AG10803 (cell line): ENCODE data around the gene TMEM108.

ENCODE experiments used
- DNase-seq: peaks from one replicate; pipeline ENCODE4 v3.0.0; 2010; ENCODE audit warnings: low read depth
- H3K4me3 ChIP-seq: 2 replicates; pipeline ENCODE4 v1.5.1; 2011; ENCODE audit warnings: mild to moderate bottlenecking, low read length, control low read depth
- CTCF ChIP-seq: conservative IDR thresholded peaks from 2 replicates; pipeline ENCODE4 v1.5.1; 2011; ENCODE audit warnings: mild to moderate bottlenecking, low read length, control low read depth, inconsistent platforms

Gene TMEM108

GRCh38 chr3:133018921-133019320 is 19.3 kb upstream of the TMEM108 start:
- DNase-seq, result no peak
- no peak for TF ChIP-seq CTCF
- no peak overlapping the region for H3K4me3 ChIP-seq

DNA sequence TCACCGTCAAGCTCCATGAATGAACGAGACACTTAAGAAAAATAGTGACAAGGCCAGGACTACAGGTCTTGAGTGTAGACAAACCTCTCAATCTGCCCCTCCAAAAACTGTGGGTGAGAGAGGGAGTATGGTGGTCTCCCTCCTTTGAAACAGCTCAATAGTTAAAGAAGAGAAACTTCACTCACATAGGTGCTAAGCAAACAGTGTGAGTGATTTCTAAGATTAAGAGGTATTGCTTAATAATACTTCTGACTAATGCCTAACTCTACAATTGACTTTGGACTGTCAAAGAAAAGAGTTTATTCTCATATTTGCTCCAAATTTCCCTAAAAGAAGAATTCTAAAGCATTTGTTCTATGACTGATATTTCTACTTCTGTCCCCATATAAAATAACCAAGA is 17.0 kb upstream of the TMEM108 start:
- TF ChIP-seq CTCF, result no peak
- H3K4me3 ChIP-seq, result no peak overlapping the region
- no peak for DNase-seq

- DNase-seq, result no peak
- no peak for TF ChIP-seq CTCF
Observed at GRCh38 chr3:133023362-133023761, 14.8 kb upstream of the TMEM108 start.

GRCh38 chr3:133025546-133025945 is 12.6 kb upstream of the TMEM108 start:
- no peak for TF ChIP-seq CTCF
- no peak for DNase-seq
- no peak overlapping the region for H3K4me3 ChIP-seq

More at GRCh38 chr3:133023362-133023761, 14.8 kb upstream of the TMEM108 start:
- no peak overlapping the region for H3K4me3 ChIP-seq

DNA sequence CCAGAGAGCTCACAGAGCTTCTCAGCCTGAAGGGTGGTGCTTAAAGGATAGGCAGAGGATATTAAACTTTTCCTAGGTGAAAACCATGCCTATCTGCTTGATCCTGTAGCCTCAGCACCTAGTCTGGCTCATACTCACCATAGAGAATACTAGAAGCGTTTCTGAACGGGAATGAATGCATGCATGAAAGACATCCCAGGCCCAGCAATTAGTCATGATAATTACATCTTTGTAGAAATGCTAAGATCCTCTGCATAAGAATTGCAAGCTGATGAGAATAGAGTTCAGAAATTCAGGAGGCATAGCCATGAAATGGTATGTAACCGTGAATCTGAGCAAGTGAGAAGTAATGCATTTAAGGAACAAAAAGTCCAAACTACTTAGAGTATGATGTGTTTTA is 5.9 kb upstream of the TMEM108 start:
- no peak for DNase-seq
- H3K4me3 ChIP-seq, result no peak overlapping the region
- TF ChIP-seq CTCF, result no peak

DNA sequence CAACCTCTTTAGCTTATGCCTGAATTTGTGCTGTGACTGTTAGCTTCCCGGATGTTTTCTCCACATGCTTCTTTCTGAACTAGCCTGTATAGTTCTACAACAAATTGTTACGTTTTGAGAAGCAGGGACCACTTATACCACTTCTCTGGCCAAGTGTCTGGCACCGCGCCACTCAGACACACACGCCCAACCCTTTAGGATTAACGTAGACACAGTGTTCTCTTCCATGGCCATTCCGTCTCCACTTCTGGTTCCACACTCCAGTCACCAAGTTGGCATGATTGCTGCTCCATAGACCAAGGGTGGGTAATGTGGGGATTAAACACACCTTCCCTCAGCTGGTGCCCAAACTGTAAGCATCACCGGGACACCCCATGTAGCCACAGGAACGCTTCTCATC is 755 bp upstream of the TMEM108 start:
- TF ChIP-seq CTCF, result no peak
- no peak for DNase-seq
- no peak overlapping the region for H3K4me3 ChIP-seq

GRCh38 chr3:133038731-133039375 is 662 bp downstream of the TMEM108 start:
- H3K4me3 ChIP-seq, result peak overlapping the region; percentile 44
- no peak for TF ChIP-seq CTCF
- peak; percentile 1 for DNase-seq
